SU-DHL-6 (cell line): ENCODE results near the gene SNPH.

ENCODE experiments used
- H2AFZ ChIP-seq: fragments of 200-600 bp; sonication (generic); 2 replicates; pipeline ENCODE4 v1.6.1; 2014; ENCODE audit warnings: low read depth, mild to moderate bottlenecking, moderate library complexity, mixed read lengths, antibody characterized with exemption, low read length; ENCODE audit not compliant: severe bottlenecking
- H3F3A ChIP-seq: fragments of 200-600 bp; shearing (Covaris generic); 2 replicates; pipeline ENCODE4 v1.6.0; 2016; ENCODE audit warnings: antibody characterized with exemption, mild to moderate bottlenecking; ENCODE audit not compliant: insufficient read depth
- H3K27ac ChIP-seq: fragments of 200-600 bp; sonication (generic); 2 replicates; pipeline ENCODE4 v1.5.1; 2016; ENCODE audit warnings: low read depth, mild to moderate bottlenecking, low read length, moderate library complexity, mixed read lengths
- H3K27me3 ChIP-seq: fragments of 200-600 bp; sonication (generic), shearing (Covaris generic); 2 replicates; pipeline ENCODE4 v1.6.0; 2014; ENCODE audit warnings: mild to moderate bottlenecking, low read length
- H3K36me3 ChIP-seq: fragments of 200-600 bp; sonication (generic); 2 replicates; pipeline ENCODE4 v1.6.1; 2014; ENCODE audit warnings: mild to moderate bottlenecking, low read length, mixed read lengths
- H3K4me2 ChIP-seq: fragments of 300-600, 200-600 bp; shearing (Covaris generic), sonication (generic); 2 replicates; pipeline ENCODE4 v1.6.0; 2014; ENCODE audit warnings: low read length, low read depth, mild to moderate bottlenecking; ENCODE audit not compliant: poor library complexity, severe bottlenecking
- H3K4me3 ChIP-seq: fragments of 200-600 bp; sonication (generic); 2 replicates; pipeline ENCODE4 v1.5.1; 2014; ENCODE audit warnings: antibody characterized with exemption, low read length, mild to moderate bottlenecking, mixed read lengths; ENCODE audit not compliant: insufficient read depth, poor library complexity, severe bottlenecking
- H3K79me2 ChIP-seq: fragments of 200-600 bp; sonication (generic); 2 replicates; pipeline ENCODE4 v1.6.1; 2014; ENCODE audit warnings: mild to moderate bottlenecking, low read length, moderate library complexity; ENCODE audit not compliant: insufficient read depth
- H3K9ac ChIP-seq: fragments of 200-600 bp; sonication (generic); 2 replicates; pipeline ENCODE4 v1.7.0; 2014; ENCODE audit warnings: mild to moderate bottlenecking, low read length
- H3K9me2 ChIP-seq: fragments of 200-600 bp; sonication (generic); replicated peaks from 2 replicates; pipeline ENCODE4 v1.6.1; 2014; ENCODE audit warnings: low read length; ENCODE audit not compliant: insufficient read depth
- H3K9me3 ChIP-seq: fragments of 200-600 bp; sonication (generic); 2 replicates; pipeline ENCODE4 v1.6.1; 2014; ENCODE audit warnings: low read length, mixed read lengths; ENCODE audit not compliant: insufficient read depth
- H4K20me1 ChIP-seq: fragments of 200-600 bp; sonication (generic); 2 replicates; pipeline ENCODE4 v1.6.1; 2014; ENCODE audit warnings: low read depth, mild to moderate bottlenecking, antibody characterized with exemption, low read length, moderate library complexity, mixed read lengths
- CTCF ChIP-seq: fragments of 200-600 bp; sonication (generic); IDR thresholded peaks from one replicate; pipeline ENCODE4 v1.5.1; 2017; ENCODE audit warnings: antibody characterized with exemption, mild to moderate bottlenecking, low read length, moderate library complexity; ENCODE audit not compliant: insufficient read depth, poor library complexity, severe bottlenecking
- EZH2phosphoT487 ChIP-seq: fragments of 200-600 bp; sonication (generic), shearing (Covaris generic); conservative IDR thresholded peaks from 2 replicates; pipeline ENCODE4 v1.6.1; 2018; ENCODE audit warnings: mild to moderate bottlenecking, antibody characterized with exemption, low read length, moderate library complexity, mixed read lengths

Gene SNPH

DNA sequence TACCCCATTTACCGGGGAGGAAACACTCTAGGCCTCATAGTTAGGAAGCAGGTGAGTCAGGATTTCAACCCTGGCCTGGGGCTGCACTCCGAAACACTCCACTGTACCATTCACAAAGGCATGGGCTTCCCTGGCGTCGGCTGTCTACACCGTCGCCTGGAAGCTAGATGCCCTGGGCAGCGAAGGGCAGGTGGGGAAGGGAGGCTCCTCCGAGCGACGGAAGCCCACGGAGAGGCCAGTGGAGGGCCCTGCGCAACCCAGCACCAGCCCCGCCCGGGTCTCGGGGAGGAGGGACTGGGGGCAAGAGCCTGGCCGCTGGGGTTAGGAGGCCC, 46.8 kb downstream of the SNPH start:
- H3K4me2 ChIP-seq: no peak overlapping the region
- H2AFZ ChIP-seq: no peak overlapping the region
- no peak overlapping the region for H3K9ac ChIP-seq
- no peaks in the 10 kb centered on the region for H3F3A ChIP-seq
- TF ChIP-seq EZH2phosphoT487 (no peak), CTCF (no peak)
- H3K36me3 ChIP-seq: no peaks in the 10 kb centered on the region
- H3K9me2 ChIP-seq: no peaks in the 10 kb centered on the region
- H3K4me3 ChIP-seq: no peak overlapping the region
- no peaks in the 10 kb centered on the region for H3K79me2 ChIP-seq
- no peaks in the 10 kb centered on the region for H3K27me3 ChIP-seq
- no peaks in the 10 kb centered on the region for H3K9me3 ChIP-seq
- H3K27ac ChIP-seq: no peak overlapping the region
- no peaks in the 10 kb centered on the region for H4K20me1 ChIP-seq

GRCh38 chr20:1313236-1313964, 47.3 kb downstream of the SNPH start:
- H3K79me2 ChIP-seq: no peaks in the 10 kb centered on the region
- no peaks in the 10 kb centered on the region for H4K20me1 ChIP-seq
- no peaks in the 10 kb centered on the region for H3K9me2 ChIP-seq
- no peak overlapping the region for H3K27ac ChIP-seq
- no peak overlapping the region for H3K4me3 ChIP-seq
- no peaks in the 10 kb centered on the region for H3K36me3 ChIP-seq
- H3K4me2 ChIP-seq: no peak overlapping the region
- H3K9me3 ChIP-seq: no peaks in the 10 kb centered on the region
- H3F3A ChIP-seq: no peaks in the 10 kb centered on the region
- no peak overlapping the region for H3K9ac ChIP-seq
- TF ChIP-seq CTCF: peak; percentile 94
- TF ChIP-seq EZH2phosphoT487: no peak
- H2AFZ ChIP-seq: no peak overlapping the region
- H3K27me3 ChIP-seq: no peaks in the 10 kb centered on the region

- no peak overlapping the region for H2AFZ ChIP-seq
- H3K9ac ChIP-seq: no peak overlapping the region
- H3K27me3 ChIP-seq: no peaks in the 10 kb centered on the region
- no peaks in the 10 kb centered on the region for H3K9me2 ChIP-seq
- no peaks in the 10 kb centered on the region for H3K36me3 ChIP-seq
- H3K79me2 ChIP-seq: no peaks in the 10 kb centered on the region
- H3K9me3 ChIP-seq: no peaks in the 10 kb centered on the region
- no peak overlapping the region for H3K4me2 ChIP-seq
- H3K27ac ChIP-seq: no peak overlapping the region
- no peaks in the 10 kb centered on the region for H4K20me1 ChIP-seq
- H3K4me3 ChIP-seq: no peak overlapping the region
- no peaks in the 10 kb centered on the region for H3F3A ChIP-seq
- TF ChIP-seq EZH2phosphoT487: no peak
- no peak for TF ChIP-seq CTCF
Measured at GRCh38 chr20:1315804-1316203, 49.7 kb downstream of the SNPH start.
